Esophagus muscularis mucosa (tissue), 4 donors: Measurements from ENCODE around the gene UNC5B. TPM values are rescaled to one million over a fixed set of nuclear protein-coding genes. Genes with fewer than 3 reads are reported as not detected.

Source experiments
- DNase-seq: peaks from one replicate; pipeline ENCODE4 v3.0.0-alpha.2; 2017; ENCODE audit errors: extremely low spot score
- H3K27ac ChIP-seq, 4 donors: fragments of 200-600 bp; sonication (generic); replicated peaks in 1 of 4; 1 replicate in 3 of 4; 2 replicates in 1 of 4; pipeline ENCODE4 v1.5.1; 2016 to 2019; ENCODE audit warnings: mild to moderate bottlenecking in 1 of 4
- H3K27me3 ChIP-seq, 4 donors: fragments of 200-600 bp; sonication (generic); one replicate each; pipeline versions ENCODE4 v1.5.1 to v1.6.0; 2016 to 2019
- H3K36me3 ChIP-seq, 4 donors: fragments of 200-600 bp; sonication (generic); one replicate each; pipeline ENCODE4 v1.5.1; 2016 to 2019
- H3K4me1 ChIP-seq, 4 donors: fragments of 200-600 bp; sonication (generic); one replicate each; pipeline ENCODE4 v1.5.1; 2016 to 2019
- H3K4me3 ChIP-seq, 4 donors: fragments of 200-600 bp; sonication (generic); 1 replicate in 2 of 4; 2 replicates in 2 of 4; pipeline ENCODE4 v1.5.1; 2016 to 2019; ENCODE audit warnings: mild to moderate bottlenecking in 4 of 4, moderate library complexity in 1 of 4
- H3K9me3 ChIP-seq, 4 donors: fragments of 200-600 bp; sonication (generic); 1 replicate in 3 of 4; 2 replicates in 1 of 4; pipeline ENCODE4 v1.5.1; 2016 to 2019
- EP300 ChIP-seq: sonication (generic); formaldehyde crosslinking; IDR thresholded peaks from one replicate; pipeline ENCODE4 v1.6.1; 2017; ENCODE audit warnings: antibody characterized with exemption
- POLR2A ChIP-seq: fragments of 450-650 bp; IDR thresholded peaks from one replicate; pipeline ENCODE4 v1.6.1; 2017; ENCODE audit warnings: antibody characterized with exemption, moderate library complexity, mild to moderate bottlenecking, low read depth
- POLR2AphosphoS5 ChIP-seq, 2 donors: sonication (generic); formaldehyde crosslinking; IDR thresholded peaks; one replicate each; pipeline ENCODE4 v1.6.1; 2017; ENCODE audit warnings: antibody characterized with exemption in 2 of 2
- WGBS: methylation state at CpG from one replicate; pipeline ENCODE4 v1.1.5; 2018; 5-methylcytosine and 5-hydroxymethylcytosine counted together
- intact Hi-C: fragments of 100-400 bp; cut with DNase I; formaldehyde crosslinking; loops from one replicate; pipeline ENCODE4 v1.15.1; 2023
- total RNA-seq, 4 donors: library from RNA; depleted of rRNA; stranded (reverse); fragments of >200 nt; gene quantifications; one replicate each; pipeline versions ENCODE4 v1.1.0 to v1.2.1, GENCODE V29; 2016
- TF ChIP-seq, protein P1 (sequence below), 3 experiments: fragments of 200-600 bp in 2 of 3; fragments of 450-650 bp in 1 of 3; sonication (generic) in 2 of 3; IDR thresholded peaks; one replicate each; pipeline ENCODE4 v1.5.1; 2017 to 2019; ENCODE audit warnings: antibody characterized with exemption in 3 of 3, mild to moderate bottlenecking in 2 of 3, moderate library complexity in 1 of 3

The UNC5B gene
- total RNA-seq, 4 donors from 2014 or later: 2.1 to 3.7 (median 2.8) TPM

- 90% methylated on average over 15 of the region's 16 CpGs for WGBS
- no peak for DNase-seq
- H3K4me3 ChIP-seq: no peak overlapping the region
- no peaks in the 10 kb centered on the region for H3K9me3 ChIP-seq
- no peaks in the 10 kb centered on the region for H3K4me1 ChIP-seq
- no peak overlapping the region for H3K27ac ChIP-seq
- TF ChIP-seq POLR2AphosphoS5 (IDR thresholded peaks at IDR 0.05): no peak
- TF ChIP-seq EP300: no peak
- TF ChIP-seq, protein P1, sequence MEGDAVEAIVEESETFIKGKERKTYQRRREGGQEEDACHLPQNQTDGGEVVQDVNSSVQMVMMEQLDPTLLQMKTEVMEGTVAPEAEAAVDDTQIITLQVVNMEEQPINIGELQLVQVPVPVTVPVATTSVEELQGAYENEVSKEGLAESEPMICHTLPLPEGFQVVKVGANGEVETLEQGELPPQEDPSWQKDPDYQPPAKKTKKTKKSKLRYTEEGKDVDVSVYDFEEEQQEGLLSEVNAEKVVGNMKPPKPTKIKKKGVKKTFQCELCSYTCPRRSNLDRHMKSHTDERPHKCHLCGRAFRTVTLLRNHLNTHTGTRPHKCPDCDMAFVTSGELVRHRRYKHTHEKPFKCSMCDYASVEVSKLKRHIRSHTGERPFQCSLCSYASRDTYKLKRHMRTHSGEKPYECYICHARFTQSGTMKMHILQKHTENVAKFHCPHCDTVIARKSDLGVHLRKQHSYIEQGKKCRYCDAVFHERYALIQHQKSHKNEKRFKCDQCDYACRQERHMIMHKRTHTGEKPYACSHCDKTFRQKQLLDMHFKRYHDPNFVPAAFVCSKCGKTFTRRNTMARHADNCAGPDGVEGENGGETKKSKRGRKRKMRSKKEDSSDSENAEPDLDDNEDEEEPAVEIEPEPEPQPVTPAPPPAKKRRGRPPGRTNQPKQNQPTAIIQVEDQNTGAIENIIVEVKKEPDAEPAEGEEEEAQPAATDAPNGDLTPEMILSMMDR (IDR thresholded peaks at IDR 0.05): no peak
- TF ChIP-seq POLR2A: no peak
- intact Hi-C loops: no loop called here
- H3K27me3 ChIP-seq: no peaks in the 10 kb centered on the region
- H3K36me3 ChIP-seq: peaks cover 0 to 83% (median 15%) of the 10 kb centered on the region in 4 donors
Measured at GRCh38 chr10:71326464-71326881, 114.1 kb downstream of the UNC5B start.

- WGBS: 85% methylated on average over 4 of the region's 4 CpGs
- Histone ChIP-seq H3K27me3 (no peaks in the 10 kb centered on the region), H3K27ac (no peak overlapping the region), H3K36me3 (peaks cover 0 to 57% (median 4%) of the 10 kb centered on the region in 4 donors), H3K4me3 (no peak overlapping the region), H3K9me3 (no peaks in the 10 kb centered on the region), H3K4me1 (peaks cover 0 to 3% (median 0%) of the 10 kb centered on the region in 4 donors)
- TF ChIP-seq EP300 (no peak), POLR2A (no peak), POLR2AphosphoS5 (IDR thresholded peaks at IDR 0.05) (no peak)
- TF ChIP-seq, protein P1 (IDR thresholded peaks at IDR 0.05): no peak
- intact Hi-C loops: no loop called here
- DNase-seq: no peak
Measured at GRCh38 chr10:71330789-71331404, 118.5 kb downstream of the UNC5B start.

DNA sequence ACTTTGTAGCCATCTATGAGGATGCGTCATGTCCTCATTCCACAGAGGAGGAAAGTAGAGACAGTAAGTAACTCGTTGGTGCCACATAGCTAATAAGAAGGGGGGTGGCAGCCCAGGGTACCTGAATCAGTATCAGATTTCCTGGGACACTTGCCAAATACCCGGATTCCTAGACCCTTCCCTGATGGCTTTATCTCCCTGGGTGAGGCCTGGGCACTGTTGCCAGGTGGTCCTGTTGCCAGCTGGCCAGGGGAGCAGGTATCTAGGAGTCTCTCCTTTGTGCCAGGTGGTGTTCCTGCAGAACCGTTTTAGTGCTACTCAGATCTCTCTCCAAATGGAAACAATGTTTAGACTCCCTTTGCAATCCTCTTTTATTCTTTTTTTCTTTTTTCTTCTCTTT is 119.4 kb downstream of the UNC5B start:
- TF ChIP-seq, protein P1 (IDR thresholded peaks at IDR 0.05): no peak
- TF ChIP-seq POLR2A: no peak
- TF ChIP-seq EP300: no peak
- no peak for TF ChIP-seq POLR2AphosphoS5 (IDR thresholded peaks at IDR 0.05)
- H3K9me3 ChIP-seq: no peaks in the 10 kb centered on the region
- H3K4me1 ChIP-seq: peaks cover 0 to 3% (median 0%) of the 10 kb centered on the region in 4 donors
- peaks cover 0 to 48% (median 2%) of the 10 kb centered on the region in 4 donors for H3K36me3 ChIP-seq
- no peak overlapping the region for H3K4me3 ChIP-seq
- intact Hi-C loops: no loop called here
- WGBS: 62% methylated on average over 4 of the region's 4 CpGs
- no peak overlapping the region for H3K27ac ChIP-seq
- no peak for DNase-seq
- no peaks in the 10 kb centered on the region for H3K27me3 ChIP-seq

DNA sequence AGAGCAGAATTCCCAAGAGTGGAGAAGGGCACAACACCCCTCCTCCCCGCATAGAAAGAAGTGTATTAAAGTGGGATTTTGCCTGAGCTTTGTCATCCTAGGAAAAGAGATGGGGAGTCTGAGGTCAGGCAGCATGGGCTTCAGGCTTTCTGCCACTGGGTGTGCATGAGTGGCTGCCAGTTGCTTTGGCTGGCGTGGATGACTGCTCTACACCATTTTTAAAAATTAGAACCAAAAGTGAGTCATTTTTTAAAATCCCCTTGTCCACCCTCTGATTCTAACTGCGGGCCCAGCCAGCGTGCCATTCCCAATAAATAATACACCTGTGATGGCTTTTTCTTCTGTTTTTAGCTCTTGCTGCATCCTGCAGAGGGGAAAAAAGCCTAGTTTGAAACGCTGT is 120.1 kb downstream of the UNC5B start:
- TF ChIP-seq, protein P1 (IDR thresholded peaks at IDR 0.05): no peak
- TF ChIP-seq POLR2A: no peak
- TF ChIP-seq POLR2AphosphoS5 (IDR thresholded peaks at IDR 0.05): no peak
- no peak for TF ChIP-seq EP300
- intact Hi-C loops: no loop called here
- WGBS: 94% methylated on average over 5 of the region's 5 CpGs

More for the DNA sequence above, 120.1 kb downstream of the UNC5B start:
- Histone ChIP-seq H3K4me1 (peaks cover 0 to 3% (median 0%) of the 10 kb centered on the region in 4 donors), H3K27me3 (no peaks in the 10 kb centered on the region), H3K4me3 (no peak overlapping the region), H3K36me3 (peaks cover 0 to 47% (median 2%) of the 10 kb centered on the region in 4 donors), H3K9me3 (no peaks in the 10 kb centered on the region), H3K27ac (no peak overlapping the region)
- DNase-seq: no peak
